Measurements from ENCODE around the gene SPRED3. TPM values are rescaled to one million over a fixed set of nuclear protein-coding genes. Genes with fewer than 3 reads are reported as not detected.

Gene SPRED3
- total and polyA plus RNA-seq, 2 of the 8 experiments (the other 6 are each of a cell fraction or from before 2014, with no cell fraction given), result 8.1 to 10.3 TPM

DNA sequence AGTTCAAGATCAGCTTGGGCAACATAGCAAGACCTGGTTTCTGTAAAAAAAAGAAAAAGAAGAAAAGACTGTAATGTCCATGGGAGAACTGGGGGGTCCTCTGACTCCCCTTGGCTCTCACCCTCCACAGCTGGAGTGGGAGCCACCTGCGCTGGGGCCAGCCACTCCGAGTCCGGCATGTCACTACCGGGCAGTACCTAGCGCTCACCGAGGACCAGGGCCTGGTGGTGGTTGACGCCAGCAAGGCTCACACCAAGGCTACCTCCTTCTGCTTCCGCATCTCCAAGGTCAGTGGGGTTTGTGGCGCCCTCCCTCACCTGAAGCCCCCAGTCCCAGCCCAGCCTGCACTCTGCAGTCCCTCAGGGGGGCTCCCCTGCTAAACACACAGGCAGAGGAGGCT is 59.7 kb downstream of the SPRED3 start:
- 96% methylated on average over 9 of the region's 9 CpGs; no CpG with 5 or more reads in 1 of the 2 experiments for WGBS, 2 experiments (ENCODE audit: extremely low coverage in 1 of 2, insufficient coverage in 1 of 2, insufficient read length in 1 of 2, insufficient replicate concordance in 2 of 2, low coverage in 1 of 2, low lambda C conversion rate in 2 of 2, missing lambda C conversion rate in 1 of 2)
- CTCF ChIA-PET (ENCODE audit: partially characterized antibody), result interaction anchor here (0.7 to 2.7 kb wide), 3 partner anchors 8 to 46 kb away, joined by 4 to 7 read pairs (median 5); partner anchors contain the start of gene FAM98C
- TF ChIP-seq GABPA (IDR thresholded peaks at IDR 0.05; ENCODE audit: borderline replicate concordance, insufficient read depth, low read length) (no peak), SP1 (IDR thresholded peaks at IDR 0.05; ENCODE audit: low read depth, low read length) (no peak), SAP30 (IDR thresholded peaks at IDR 0.05; ENCODE audit: insufficient read depth, insufficient replicate concordance, low read length) (no peak), JUND (IDR thresholded peaks at IDR 0.05; ENCODE audit: low read length) (no peak), SUZ12 (IDR thresholded peaks at IDR 0.05; ENCODE audit: low read length) (no peak), POU5F1 (IDR thresholded peaks at IDR 0.05; ENCODE audit: low read depth, low read length) (no peak), RXRA (IDR thresholded peaks at IDR 0.05; ENCODE audit: insufficient read depth, low read depth, low read length) (no peak), TAF7 (optimal IDR thresholded peaks at IDR 0.05; ENCODE audit: borderline replicate concordance, low read depth, low read length) (no peak), CHD1 (IDR thresholded peaks at IDR 0.05; ENCODE audit: low read depth, low read length) (no peak), EP300 (IDR thresholded peaks at IDR 0.05; ENCODE audit: borderline replicate concordance in 1 of 2, low read depth in 2 of 2, low read length in 2 of 2) (no peak), SIN3A (conservative IDR thresholded peaks at IDR 0.05 in 1 of 2, IDR thresholded peaks at IDR 0.05 in 1 of 2; ENCODE audit: low read depth in 1 of 2, low read length in 2 of 2) (no peak)
- TF ChIP-seq, protein P1, sequence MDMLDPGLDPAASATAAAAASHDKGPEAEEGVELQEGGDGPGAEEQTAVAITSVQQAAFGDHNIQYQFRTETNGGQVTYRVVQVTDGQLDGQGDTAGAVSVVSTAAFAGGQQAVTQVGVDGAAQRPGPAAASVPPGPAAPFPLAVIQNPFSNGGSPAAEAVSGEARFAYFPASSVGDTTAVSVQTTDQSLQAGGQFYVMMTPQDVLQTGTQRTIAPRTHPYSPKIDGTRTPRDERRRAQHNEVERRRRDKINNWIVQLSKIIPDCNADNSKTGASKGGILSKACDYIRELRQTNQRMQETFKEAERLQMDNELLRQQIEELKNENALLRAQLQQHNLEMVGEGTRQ (IDR thresholded peaks at IDR 0.05; ENCODE audit: low read length), result no peak
- Histone ChIP-seq H2AK5ac (ENCODE audit: low read depth, low read length) (no peak overlapping the region), H4K5ac (ENCODE audit: insufficient read length, low read depth, low read length) (no peak overlapping the region), H4K20me1 (replicated peaks in 1 of 2; ENCODE audit: control insufficient read depth in 1 of 2, insufficient read depth in 2 of 2, low read length in 2 of 2) (peaks cover 0 to 6% of the 10 kb centered on the region in 2 experiments), H3K23me2 (ENCODE audit: low read depth, low read length) (no peaks in the 10 kb centered on the region), H2BK5ac (ENCODE audit: low read depth, low read length) (no peak overlapping the region), H3K36me3 (ENCODE audit: control insufficient read depth in 2 of 4, insufficient read depth in 4 of 4, low read length in 3 of 4) (peaks cover 7 to 11% (median 10%) of the 10 kb centered on the region in 4 experiments; a peak in 6 of 8 replicates), H2BK12ac (ENCODE audit: low read depth, low read length) (no peak overlapping the region), H2BK120ac (replicated peaks; ENCODE audit: low read depth, low read length) (no peak overlapping the region), H3K9ac (replicated peaks in 1 of 4; ENCODE audit: extremely low read depth in 1 of 4, low read depth in 3 of 4, low read length in 3 of 4) (no peak overlapping the region), H3K27me3 (replicated peaks in 1 of 4; ENCODE audit: control insufficient read depth in 3 of 4, extremely low read depth in 1 of 4, insufficient read depth in 3 of 4, low read length in 3 of 4) (no peaks in the 10 kb centered on the region), H3K14ac (ENCODE audit: insufficient read length) (no peak overlapping the region), H3K4me1 (replicated peaks in 1 of 4; ENCODE audit: control insufficient read depth in 3 of 4, insufficient read depth in 4 of 4, low read length in 3 of 4) (peaks cover 0 to 5% (median 2%) of the 10 kb centered on the region in 4 experiments; a peak in 5 of 7 replicates), H3K79me1 (ENCODE audit: low read depth, low read length) (no peaks in the 10 kb centered on the region; the same call in 1 of the 2 replicates), H3K79me2 (ENCODE audit: control insufficient read depth in 1 of 2, insufficient read depth in 2 of 2, low read length in 2 of 2) (no peaks in the 10 kb centered on the region), H4K91ac (replicated peaks; ENCODE audit: insufficient read length, low read length) (no peak overlapping the region), H3K4ac (replicated peaks; ENCODE audit: insufficient read length, low read depth, low read length) (no peak overlapping the region), H3K27ac (ENCODE audit: low read depth, low read length) (no peak overlapping the region), H3K9me3 (ENCODE audit: insufficient read depth in 2 of 2, low read depth in 1 of 2, low read length in 1 of 2) (no peaks in the 10 kb centered on the region), H2BK15ac (ENCODE audit: low read length) (no peak overlapping the region), H3K23ac (ENCODE audit: insufficient read length) (no peak overlapping the region), H3K4me2 (ENCODE audit: insufficient read depth in 1 of 2, low read depth in 2 of 2, low read length in 2 of 2) (no peak overlapping the region), H4K8ac (ENCODE audit: extremely low read depth, insufficient read depth, low read length) (no peak overlapping the region; the same call in 1 of the 2 replicates), H2BK20ac (ENCODE audit: low read length) (no peak overlapping the region), H3K4me3 (ENCODE audit: extremely low read depth in 1 of 4, insufficient read depth in 2 of 4, low read depth in 3 of 4, low read length in 4 of 4) (no peak overlapping the region), H3K56ac (replicated peaks; ENCODE audit: insufficient read length, low read depth, low read length) (no peak overlapping the region), H3K18ac (ENCODE audit: extremely low read depth, low read length) (no peak overlapping the region), H2AFZ (ENCODE audit: low read length) (no peak overlapping the region)
- no peak for DNase-seq (ENCODE audit: low read depth in 1 of 2, low spot score in 2 of 2)
- POLR2A ChIA-PET (ENCODE audit: partially characterized antibody), result interaction anchor here (1.0 to 2.6 kb wide), 2 partner anchors 12 to 45 kb away, joined by 3 to 9 read pairs; partner anchors contain the start of gene FAM98C
- FAIRE-seq, result no peak
